GM19463 (cell line): ENCODE measurements around the gene MGRN1.

Experiments
- ATAC-seq: cut with Tn5 transposase; IDR thresholded peaks from one replicate; pipeline ENCODE4 v1.9.1; 2021; ENCODE audit warnings: mild to moderate bottlenecking, moderate library complexity; ENCODE audit not compliant: unreplicated experiment

Gene MGRN1

DNA sequence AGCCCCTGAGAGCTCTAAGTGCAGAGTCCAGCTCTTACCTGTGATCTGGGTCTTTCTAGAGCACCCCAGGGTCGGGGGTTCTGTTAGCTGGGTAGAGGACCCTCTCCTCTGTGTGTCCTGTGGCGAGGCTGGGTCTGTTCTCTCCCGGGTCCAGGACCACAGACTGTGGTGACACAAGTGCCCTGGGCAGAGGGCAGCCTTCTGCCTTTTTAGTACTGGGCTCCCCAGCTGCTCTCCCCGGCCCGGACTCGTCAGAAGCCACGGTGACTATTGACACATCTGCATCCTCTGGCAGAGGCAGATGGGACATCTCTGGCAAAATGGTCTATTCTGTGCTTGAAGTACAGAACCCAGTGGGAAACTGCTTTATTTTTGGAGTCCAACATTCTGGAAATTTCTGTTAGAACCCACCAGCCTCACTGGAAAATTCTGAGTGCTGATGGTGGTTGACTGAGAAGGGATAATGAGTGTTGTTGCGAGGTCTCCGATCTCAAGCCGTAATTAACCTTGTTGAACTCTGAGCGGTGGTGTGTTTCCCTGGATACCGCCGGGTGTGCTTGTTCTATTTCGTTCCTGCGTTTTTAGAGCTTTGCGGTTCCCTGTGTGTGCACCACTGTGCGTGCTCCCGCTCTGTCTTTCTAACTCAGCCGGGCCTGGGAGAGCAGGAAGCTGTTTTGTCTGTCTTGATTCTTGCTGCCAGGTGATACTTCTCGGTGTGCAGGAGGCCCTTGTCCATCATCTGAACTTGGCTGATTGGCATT lies 42.8 kb downstream of the MGRN1 start:
- no peak for ATAC-seq

DNA sequence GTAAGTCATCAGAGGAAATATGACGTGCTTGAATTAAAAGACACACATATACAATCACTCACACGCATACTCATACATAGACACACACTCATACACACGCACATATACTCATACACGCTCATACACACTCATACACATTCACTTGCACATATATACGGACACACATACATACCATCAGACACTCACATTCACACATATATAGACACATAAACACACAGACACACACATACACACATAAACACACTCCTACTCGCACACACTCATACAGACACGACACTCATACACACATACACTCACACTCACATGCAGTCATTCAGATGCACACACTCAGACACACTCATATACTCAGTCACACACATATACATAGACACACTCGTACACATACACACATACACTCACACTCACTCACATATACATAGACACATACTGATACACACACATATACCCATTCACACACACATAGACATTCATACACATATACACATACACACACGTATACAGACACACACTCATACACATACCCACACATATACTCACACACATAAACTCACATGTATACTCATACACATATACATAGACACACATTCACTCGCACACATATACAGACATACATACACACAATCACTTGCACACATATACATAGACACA lies 43.8 kb downstream of the MGRN1 start:
- ATAC-seq, result no peak

DNA sequence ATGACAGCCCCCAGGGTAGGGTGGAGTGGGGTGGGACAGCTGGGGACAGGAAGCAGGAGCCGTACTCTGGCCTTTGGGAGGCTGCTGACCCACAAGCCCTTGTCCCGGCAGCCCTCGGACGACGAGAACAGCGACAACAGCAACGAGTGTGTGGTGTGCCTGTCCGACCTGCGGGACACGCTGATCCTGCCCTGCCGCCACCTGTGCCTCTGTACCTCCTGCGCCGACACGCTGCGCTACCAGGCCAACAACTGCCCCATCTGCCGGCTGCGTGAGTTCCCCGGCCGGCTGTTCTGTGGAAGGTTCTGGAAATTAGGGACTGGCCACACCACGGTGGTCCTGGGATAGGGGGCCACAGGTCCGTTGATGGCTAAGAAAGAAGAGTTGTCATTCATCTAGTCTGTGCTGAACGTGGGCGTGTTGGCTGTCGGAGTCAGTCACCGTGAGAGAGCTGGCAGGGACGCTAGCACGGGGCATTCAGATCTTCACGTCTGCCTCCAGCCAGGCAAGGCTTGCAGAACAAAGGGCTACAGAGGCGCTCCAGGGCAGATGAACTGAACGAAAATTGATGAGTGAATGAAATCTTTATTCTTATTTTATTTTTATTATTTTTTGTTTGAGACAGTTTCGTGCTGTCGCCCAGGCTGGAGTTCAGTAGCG lies 48.9 kb downstream of the MGRN1 start:
- ATAC-seq, result no peak

DNA sequence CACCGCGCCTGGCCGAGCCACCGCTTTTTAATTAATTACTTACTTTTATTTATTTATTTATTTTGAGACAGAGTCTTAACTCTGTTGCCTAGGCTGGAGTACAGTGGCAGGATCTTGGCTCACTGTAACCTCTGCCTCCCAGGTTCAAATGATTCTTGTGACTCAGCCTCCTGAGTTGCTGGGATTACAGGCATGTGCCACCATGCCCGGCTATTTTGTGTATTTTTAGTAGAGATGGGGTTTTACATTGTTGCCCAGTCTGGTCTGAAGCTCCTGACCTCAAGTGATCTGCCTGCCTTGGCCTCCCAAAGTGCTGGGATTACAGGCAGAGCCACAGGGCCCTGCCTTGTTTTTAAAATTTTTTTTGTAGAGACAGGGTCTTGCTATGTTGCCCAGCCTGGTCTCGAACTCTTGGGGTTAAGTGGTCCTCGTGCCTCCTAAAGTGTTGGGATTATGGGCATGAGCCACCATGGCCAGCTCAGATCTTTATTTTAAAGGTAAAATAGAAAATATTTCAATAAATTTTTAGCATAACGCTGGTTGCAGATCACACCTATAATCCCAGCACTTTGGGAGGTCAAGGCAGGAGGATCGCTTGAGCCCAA lies 50.4 kb downstream of the MGRN1 start:
- ATAC-seq, result no peak

DNA sequence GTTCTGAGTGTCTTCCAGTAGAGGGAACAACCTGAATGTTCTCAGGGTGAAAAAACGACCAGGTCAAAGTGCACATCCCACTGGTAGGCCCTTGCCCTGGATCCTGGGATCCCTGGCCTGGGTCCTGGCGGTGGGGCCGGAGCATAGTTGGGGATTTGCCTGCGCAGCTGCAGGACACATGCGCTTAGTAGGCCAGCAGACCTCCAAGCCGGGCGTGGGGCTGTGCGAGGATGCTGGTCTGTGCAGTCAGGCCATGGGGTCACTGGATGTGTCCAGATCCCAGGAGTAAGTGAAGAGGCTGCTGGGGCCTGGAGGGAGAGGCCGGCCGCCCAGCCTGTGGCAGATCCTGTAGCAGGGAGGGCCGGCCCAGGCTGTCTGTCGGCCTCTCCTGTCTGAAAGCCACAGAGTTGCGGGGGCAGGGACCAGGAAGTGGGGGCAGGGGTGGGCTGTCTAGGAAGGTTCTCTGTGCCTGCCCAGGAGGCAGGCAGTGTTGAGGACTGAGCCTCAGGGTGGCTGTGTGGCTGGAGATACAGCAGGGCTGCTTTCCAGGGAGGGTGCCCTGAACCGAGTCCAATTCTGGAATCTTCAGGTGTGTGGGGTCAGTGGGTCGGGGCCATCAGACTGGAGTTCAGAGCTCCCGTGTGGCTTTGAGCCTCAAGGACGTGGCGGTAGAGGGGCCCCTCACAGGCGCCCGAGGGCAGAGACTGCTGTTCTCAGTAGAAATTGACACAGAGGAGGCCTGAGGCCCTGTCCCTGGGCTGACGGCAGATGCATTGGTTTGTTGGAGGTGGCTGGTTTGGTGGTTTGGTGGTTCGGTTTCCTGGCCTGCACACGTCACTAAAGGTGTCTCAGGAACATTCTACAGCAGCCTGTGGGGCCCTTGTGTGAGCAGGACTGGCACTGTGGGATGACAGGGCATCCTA lies 51.5 kb downstream of the MGRN1 start:
- ATAC-seq, result no peak

DNA sequence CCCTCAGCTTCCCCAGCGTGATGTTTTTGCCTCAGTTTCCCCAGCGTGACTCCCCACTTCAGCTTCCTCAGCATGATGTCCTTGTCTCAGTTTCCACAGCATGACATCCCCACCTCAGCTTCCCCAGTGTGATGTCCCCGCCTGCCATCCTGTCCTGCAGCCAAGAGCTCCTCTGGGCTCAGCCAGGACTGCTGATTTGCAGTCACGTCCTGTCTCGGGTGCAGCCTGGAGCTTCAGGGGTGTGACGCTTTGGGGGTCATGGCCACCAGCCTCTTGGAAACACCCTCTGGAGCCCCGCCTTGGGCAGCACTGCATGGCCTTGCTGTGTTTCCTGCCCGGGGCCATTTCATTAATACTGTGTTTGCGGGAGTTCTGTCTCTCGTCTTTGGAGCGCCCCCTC lies 52.2 kb downstream of the MGRN1 start:
- no peak for ATAC-seq

DNA sequence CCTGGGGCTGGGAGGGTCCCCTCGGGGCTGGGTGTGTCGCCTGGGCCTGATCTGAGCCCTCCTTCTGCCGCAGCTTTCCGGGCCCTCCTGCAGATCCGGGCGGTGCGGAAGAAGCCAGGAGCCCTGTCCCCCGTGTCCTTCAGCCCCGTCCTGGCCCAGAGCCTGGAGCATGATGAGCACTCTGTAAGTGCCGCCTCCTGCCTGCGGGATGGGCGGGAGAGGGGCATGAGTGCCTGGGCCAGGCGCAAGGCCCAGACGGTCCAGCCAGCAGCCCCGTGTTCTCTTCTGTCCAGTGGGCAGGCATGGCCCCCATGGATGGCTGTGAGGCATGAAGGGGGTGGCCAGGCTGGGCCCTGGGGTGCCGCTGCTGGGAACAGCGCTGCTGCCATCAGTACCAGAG lies 52.8 kb downstream of the MGRN1 start:
- ATAC-seq, result no peak

DNA sequence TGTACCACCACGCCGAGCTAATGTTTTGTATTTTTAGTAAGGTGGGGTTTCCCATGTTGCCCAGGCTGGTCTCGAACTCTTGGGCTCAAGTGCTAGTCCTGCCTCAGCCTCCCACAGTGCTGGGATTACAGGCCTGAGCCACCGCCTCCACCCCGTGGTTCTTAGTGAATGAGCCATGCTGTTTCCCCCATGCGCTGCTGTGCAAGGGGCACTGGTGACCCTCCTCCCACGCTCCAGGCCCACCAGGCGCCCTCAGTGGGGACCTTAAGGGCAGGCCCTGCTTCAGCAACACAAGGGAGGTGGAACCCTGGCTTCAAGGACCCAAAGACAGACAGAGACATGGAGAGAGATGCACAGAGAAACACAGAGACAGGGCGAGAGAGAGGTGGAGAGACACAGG lies 53.4 kb downstream of the MGRN1 start:
- ATAC-seq, result no peak

DNA sequence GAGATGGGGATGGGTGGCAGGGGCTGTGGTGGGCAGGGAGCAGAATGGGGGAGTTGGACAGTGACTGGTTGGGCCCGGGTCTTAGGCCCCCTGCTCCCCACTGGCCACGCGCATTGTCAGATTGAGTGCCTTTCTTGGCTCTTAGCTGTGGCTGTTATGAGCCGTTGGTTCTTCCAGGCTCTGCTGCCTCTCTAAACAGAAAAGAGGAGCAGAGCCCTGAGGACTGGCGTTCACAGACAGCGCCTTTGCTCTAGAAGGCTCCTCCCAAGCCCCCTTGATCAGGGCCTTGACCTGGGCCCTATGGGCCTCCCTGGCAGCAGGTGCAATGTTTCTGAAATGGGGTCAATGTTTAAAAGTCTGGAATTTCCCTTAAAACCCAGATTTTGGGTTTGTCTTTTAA lies 54.0 kb downstream of the MGRN1 start:
- no peak for ATAC-seq

DNA sequence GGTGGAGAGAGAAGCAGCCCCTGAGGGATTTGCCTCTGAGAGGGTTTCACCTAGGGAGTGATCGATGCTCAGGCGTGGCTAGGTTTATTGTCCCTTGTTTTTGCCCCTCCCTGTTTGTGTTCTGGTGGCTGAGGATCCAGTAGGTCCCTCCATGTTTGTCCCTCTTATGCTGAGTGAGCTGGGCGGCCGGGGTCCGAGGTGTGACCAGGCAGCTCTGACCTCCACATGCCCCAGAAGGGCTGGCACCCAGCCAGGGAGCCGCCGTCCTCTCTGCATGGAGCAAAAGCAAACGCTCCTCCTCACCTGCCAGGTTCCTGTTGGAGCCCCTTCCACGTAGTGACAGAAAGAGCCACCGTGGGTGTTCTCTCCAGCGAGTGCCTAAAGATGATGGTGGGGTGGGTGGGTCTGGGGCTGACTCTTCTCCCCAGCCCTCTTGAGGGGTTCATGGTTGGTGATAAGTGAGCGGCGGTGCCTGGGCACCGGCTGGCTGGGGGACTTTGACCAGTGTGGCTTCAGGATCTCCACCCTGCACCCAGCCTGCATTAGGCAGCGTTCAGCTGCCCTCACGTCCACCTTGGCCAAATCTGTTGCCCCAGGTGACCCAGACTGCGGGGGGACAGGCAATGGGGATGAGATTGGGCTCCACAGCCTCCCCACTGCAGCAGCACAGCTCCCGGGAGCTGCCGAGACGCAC lies 54.7 kb downstream of the MGRN1 start:
- no peak for ATAC-seq

DNA sequence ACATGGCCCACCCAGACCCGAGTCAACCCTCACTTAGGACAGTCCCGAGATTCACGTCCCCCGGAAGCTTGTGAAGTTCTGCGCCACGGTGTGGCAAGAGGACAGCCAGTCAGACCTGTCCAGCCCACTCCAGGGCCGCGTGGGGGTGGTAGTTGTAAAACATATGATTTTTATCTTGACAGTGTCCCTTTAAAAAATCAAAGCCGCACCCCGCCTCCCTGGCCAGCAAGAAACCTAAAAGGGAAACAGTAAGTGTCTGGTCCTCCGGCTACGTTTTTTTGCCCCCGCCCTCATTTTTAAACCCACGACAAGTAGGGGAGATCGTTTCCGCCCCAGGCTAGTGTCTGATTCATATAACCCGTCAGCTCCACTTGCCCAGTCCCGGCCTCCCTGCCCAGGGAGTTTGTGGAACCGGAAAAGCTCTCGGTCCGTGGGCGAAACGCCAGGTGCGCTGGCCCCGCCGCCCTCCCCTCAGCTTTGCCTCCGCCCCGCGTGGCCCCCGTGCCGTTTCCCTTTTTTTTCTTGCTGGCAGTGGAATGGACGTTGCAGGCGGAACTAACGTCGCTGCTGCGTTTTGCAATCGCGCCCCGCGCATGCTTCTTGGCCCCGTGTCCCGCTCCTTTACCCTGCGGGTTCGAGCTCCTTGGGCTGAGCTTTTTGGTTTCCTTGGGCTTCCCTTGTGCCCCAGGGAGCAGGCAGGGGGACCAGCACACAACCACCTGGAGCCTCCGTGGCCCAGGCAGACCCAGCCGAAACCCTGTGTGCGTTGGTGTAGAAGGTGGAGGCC lies 55.4 kb downstream of the MGRN1 start:
- no peak for ATAC-seq

DNA sequence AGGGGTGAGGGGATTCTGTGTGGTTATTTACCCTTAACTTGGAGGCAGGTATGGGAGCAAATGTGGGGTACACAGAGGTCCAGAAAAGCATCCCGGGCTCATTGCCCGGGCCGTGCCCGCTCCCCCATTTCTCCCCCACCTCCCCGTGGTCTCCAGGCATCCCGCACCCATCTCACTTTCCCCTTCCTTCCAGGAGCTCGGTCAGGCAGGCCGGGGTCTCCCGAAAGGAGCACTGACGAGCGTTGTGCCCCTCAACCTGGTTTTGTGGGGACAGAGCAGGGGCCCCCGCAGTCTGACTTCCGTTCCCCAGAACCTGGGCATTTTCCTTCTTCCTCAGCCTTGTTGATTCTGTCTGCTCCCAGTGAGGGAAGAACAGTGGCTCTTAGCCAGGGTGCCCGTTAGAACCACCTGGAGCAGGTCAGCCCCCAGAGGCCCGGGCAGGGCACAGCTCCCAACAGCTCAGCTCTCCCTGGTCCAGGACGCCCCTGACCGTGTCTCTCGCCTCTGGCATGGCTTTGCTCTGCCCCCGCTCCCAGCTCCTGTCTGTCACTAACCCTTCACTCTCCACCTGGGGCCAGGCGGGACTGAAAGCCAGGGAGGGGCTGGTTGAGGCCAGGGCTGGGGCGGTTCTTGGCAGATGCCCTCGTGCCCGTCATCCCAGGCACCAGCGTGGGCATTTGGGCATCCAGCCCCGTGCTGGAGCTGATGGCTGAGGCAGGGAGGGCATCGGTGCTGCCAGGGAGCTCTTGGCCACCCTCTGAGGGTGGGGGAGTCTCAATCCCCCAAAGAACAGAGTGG lies 56.2 kb downstream of the MGRN1 start:
- no peak for ATAC-seq

DNA sequence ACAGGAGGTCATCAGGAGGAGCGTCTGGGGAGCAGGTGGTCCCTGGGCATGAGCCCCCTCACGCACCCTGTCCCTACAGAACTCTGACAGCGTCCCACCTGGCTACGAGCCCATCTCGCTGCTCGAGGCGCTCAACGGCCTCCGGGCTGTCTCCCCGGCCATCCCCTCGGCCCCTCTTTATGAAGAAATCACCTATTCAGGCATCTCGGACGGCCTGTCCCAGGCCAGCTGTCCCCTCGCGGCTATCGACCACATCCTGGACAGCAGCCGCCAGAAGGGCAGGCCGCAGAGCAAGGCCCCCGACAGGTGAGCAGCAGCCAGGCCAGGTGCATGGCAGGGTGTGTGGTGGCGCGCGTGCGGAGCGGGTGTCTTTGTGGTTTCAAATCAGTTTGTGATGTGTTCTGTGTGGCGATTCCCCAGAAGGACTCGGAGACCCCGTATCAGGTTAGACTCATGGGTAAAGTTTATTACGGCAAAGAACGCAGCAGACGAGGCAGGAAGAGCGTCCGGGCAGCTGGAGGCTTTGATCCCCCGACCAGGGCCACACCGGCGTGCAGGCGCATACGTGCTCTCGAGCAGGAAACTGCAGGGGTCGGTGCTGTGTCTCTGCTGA lies 57.0 kb downstream of the MGRN1 start:
- ATAC-seq, result no peak

DNA sequence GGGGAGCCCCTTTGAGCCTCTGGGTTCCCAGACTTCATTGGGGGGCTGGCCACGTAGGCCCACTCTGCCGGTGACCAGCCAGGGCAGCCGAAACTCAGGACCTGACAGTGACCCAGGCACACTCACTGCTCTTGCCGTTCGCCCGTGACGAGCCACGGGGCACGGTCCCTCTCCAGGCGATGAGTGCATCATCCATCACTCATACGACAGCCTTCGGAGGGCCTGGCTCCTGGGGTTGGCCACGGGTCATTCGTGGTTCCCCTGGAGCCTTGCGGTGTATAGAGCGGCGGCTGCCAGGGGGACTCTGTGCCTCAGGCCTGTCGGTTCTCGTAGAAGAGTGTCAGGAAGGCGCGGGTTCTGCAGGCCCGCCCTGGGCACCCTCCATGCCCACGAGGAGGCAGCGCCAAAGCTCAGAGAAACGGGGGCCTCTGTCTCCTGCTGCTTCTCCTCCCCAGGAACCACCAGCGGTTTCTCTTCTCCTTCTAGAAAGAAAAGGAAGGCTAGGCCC lies 57.5 kb downstream of the MGRN1 start:
- no peak for ATAC-seq

DNA sequence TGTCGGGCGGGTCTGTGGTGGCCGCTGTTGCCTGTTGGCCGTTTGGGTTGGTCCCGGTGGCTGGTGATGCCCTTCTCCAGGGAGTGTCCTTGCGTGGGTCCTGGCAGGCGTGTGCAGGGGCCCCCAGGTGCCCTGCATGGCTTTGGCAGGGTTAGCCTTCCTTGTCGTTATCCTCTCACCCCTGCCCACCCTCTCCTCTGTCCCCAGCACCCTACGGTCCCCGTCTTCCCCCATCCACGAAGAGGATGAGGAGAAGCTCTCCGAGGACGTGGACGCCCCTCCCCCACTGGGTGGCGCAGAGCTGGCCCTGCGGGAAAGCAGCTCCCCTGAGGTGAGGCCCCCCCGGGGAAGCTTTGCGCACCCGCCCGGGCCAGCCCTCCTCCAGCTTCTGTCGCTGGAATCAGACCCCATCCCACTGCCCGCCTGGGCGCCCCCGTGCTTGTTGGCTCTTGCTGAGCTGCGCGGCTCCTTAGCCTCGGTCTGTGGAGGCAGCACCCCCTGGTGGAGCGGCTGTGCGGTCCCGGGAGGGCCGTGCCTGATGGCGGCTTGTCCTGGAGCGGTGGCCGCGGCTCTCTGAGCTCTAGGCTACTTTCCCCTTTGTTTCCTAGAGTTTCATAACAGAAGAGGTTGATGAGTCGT lies 58.1 kb downstream of the MGRN1 start:
- no peak for ATAC-seq

DNA sequence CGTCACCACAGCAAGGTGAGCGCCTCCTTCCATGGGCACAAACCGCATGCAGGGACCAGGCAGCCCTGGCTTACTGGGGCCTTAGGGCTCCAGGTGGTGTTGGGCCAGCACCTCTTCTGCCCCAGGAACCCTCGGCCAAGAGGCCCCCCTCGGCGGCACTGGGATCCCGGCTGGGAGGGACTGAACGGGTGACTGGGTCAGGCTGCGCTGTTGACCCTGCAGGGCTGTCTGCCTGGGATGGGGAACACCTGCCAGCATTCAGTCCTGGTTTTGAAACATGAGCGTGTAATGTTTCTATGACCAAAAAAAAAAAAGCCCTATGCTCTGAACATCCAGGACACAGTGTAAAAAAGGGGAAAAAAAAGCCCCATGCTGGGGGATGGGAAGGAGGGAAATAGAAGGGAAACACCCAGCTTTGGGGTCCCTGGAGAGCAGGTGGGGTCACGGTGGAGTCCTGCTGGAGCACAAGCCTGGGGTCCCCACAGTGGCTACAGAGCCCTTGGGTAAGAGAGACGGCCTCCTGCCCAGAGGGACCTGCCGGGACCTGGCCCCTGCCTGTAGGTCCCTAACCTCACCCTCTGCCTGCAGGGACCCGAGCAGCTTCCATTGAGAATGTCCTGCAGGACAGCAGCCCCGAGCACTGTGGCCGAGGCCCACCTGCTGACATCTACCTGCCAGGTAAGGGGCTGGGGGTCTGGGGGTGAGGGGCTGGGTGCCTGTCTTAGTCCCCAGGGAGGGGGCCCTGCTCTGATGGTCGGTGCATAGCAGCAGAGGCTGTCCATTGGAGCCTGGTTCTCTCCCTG lies 58.8 kb downstream of the MGRN1 start:
- no peak for ATAC-seq
